ENCODE results near the gene MTMR8. TPM values are rescaled to one million over a fixed set of nuclear protein-coding genes. Genes with fewer than 3 reads are reported as not detected.

Gene MTMR8
- total and polyA plus RNA-seq, 9 of the 15 experiments (the other 6 are each of a cell fraction or from before 2014, with no cell fraction given), result 1.8 to 5.5 (median 3.0) TPM

DNA sequence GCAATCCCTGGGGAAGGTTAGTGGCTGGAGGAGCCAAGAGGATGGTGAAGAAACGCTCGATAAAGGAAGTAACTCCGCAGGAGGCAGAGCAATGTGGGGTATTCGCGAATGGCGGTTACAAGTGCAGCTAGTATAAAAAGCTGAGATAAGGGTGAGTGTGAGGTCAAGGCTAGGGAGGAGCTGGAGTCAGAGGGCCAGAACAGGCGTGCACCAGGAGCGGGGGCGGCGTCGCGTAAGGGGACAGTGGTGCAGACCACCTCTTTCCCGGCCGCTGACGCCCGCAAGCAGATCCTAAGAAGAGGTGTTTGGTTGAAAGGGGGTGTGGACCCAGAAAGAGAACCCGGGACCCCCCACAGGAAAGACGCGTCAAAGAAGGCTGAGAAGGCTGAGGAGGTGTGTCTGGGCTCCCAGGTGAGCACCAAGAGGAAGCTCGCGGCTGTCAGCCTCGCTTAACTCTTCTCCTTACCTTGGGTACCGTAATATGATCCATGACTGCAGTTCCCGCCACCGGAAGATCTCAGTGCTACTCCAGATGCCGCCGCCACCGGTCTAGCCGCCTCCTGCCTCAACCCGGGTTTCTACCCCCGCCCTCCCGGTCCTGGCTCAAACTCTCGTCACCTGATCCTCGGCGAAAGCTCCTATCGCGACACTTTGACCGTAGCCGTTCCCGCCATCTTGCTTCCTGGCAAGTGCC lies at the start of gene MTMR8 (continued):
- no peak for TF ChIP-seq ETV1 (tag; conservative IDR thresholded peaks at IDR 0.05; ENCODE audit: low read depth)
- TF ChIP-seq, protein P1, sequence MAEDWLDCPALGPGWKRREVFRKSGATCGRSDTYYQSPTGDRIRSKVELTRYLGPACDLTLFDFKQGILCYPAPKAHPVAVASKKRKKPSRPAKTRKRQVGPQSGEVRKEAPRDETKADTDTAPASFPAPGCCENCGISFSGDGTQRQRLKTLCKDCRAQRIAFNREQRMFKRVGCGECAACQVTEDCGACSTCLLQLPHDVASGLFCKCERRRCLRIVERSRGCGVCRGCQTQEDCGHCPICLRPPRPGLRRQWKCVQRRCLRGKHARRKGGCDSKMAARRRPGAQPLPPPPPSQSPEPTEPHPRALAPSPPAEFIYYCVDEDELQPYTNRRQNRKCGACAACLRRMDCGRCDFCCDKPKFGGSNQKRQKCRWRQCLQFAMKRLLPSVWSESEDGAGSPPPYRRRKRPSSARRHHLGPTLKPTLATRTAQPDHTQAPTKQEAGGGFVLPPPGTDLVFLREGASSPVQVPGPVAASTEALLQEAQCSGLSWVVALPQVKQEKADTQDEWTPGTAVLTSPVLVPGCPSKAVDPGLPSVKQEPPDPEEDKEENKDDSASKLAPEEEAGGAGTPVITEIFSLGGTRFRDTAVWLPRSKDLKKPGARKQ (CRISPR knock-in tag; IDR thresholded peaks at IDR 0.05), result no peak
- TF ChIP-seq ZFP36 (IDR thresholded peaks at IDR 0.05; ENCODE audit: low read depth, low read length, partially characterized antibody), result peak; percentile 37
- TF ChIP-seq KLF10 (CRISPR knock-in tag; IDR thresholded peaks at IDR 0.05), result no peak
- TF ChIP-seq RUNX1 (IDR thresholded peaks at IDR 0.05; ENCODE audit: low read depth), result no peak
- TF ChIP-seq MEF2A (IDR thresholded peaks at IDR 0.05; ENCODE audit: control insufficient read depth, low read depth, low read length), result no peak
- TF ChIP-seq ZNF224 (CRISPR knock-in tag; IDR thresholded peaks at IDR 0.05), result no peak
- 0 out of 4 replicates have a peak, but pooled peaks of 1 of the 2 experiments have one; percentile 20 for TF ChIP-seq RCOR1 (IDR thresholded peaks at IDR 0.05; ENCODE audit: borderline replicate concordance in 1 of 2, low read depth in 2 of 2, low read length in 2 of 2)
- TF ChIP-seq, protein P2, sequence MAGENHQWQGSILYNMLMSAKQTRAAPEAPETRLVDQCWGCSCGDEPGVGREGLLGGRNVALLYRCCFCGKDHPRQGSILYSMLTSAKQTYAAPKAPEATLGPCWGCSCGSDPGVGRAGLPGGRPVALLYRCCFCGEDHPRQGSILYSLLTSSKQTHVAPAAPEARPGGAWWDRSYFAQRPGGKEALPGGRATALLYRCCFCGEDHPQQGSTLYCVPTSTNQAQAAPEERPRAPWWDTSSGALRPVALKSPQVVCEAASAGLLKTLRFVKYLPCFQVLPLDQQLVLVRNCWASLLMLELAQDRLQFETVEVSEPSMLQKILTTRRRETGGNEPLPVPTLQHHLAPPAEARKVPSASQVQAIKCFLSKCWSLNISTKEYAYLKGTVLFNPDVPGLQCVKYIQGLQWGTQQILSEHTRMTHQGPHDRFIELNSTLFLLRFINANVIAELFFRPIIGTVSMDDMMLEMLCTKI (IDR thresholded peaks at IDR 0.05; ENCODE audit: partially characterized antibody), result no peak
- TF ChIP-seq RBM25 (IDR thresholded peaks at IDR 0.05; ENCODE audit: low read depth, low read length, severe bottlenecking), result peak; percentile 12
- TF ChIP-seq CBFB (CRISPR knock-in tag; IDR thresholded peaks at IDR 0.05), result no peak
- no peak for TF ChIP-seq KLF16 (IDR thresholded peaks at IDR 0.05)
- no peak for TF ChIP-seq FUS (optimal IDR thresholded peaks at IDR 0.05; ENCODE audit: low read depth, low read length)
- TF ChIP-seq, protein P3, sequence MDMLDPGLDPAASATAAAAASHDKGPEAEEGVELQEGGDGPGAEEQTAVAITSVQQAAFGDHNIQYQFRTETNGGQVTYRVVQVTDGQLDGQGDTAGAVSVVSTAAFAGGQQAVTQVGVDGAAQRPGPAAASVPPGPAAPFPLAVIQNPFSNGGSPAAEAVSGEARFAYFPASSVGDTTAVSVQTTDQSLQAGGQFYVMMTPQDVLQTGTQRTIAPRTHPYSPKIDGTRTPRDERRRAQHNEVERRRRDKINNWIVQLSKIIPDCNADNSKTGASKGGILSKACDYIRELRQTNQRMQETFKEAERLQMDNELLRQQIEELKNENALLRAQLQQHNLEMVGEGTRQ (CRISPR knock-in tag; IDR thresholded peaks at IDR 0.05), result peak; percentile 61
- TF ChIP-seq TEAD2 (tag; IDR thresholded peaks at IDR 0.05), result no peak
- no peak for TF ChIP-seq ZNF444 (CRISPR knock-in tag; IDR thresholded peaks at IDR 0.05)
- TF ChIP-seq ZFP1 (CRISPR knock-in tag; IDR thresholded peaks at IDR 0.05), result no peak
- TF ChIP-seq, protein P4, sequence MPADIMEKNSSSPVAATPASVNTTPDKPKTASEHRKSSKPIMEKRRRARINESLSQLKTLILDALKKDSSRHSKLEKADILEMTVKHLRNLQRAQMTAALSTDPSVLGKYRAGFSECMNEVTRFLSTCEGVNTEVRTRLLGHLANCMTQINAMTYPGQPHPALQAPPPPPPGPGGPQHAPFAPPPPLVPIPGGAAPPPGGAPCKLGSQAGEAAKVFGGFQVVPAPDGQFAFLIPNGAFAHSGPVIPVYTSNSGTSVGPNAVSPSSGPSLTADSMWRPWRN (IDR thresholded peaks at IDR 0.05; ENCODE audit: low read depth), result no peak
- peak; percentile 33 for TF ChIP-seq SAP30 (IDR thresholded peaks at IDR 0.05; ENCODE audit: borderline replicate concordance, insufficient read depth, low read depth, low read length, poor library complexity, severe bottlenecking)
- peak; percentile 65 for TF ChIP-seq POLR2G (IDR thresholded peaks at IDR 0.05; ENCODE audit: low read depth, low read length)
- TF ChIP-seq RBM14 (IDR thresholded peaks at IDR 0.05; ENCODE audit: borderline replicate concordance, insufficient read depth, low read depth, low read length), result no peak
- no peak for TF ChIP-seq EZH2 (IDR thresholded peaks at IDR 0.05; ENCODE audit: borderline replicate concordance, low read depth, low read length)
- TF ChIP-seq SIN3A (IDR thresholded peaks at IDR 0.05; ENCODE audit: borderline replicate concordance in 2 of 2, control insufficient read depth in 1 of 2, low read depth in 2 of 2, low read length in 2 of 2), result no peak
- TF ChIP-seq GABPA (tag; conservative IDR thresholded peaks at IDR 0.05; ENCODE audit: low read depth), result no peak

Measured in K562 (cell line).